Measurements from ENCODE around the gene PALLD.

PALLD gene

GRCh38 chr4:168634276-168634802, 137.5 kb downstream of the PALLD start (continued):
- peak; percentile 78 for TF ChIP-seq ZNF366 (tag by site-specific recombination; conservative IDR thresholded peaks at IDR 0.05)
- peak; percentile 59; the same call in 1 of the 2 replicates for TF ChIP-seq ZNF10 (tag by site-specific recombination; IDR thresholded peaks at IDR 0.05)
- peak; percentile 14; the same call in 1 of the 2 replicates for TF ChIP-seq GLI2 (tag by site-specific recombination; IDR thresholded peaks at IDR 0.05; ENCODE audit: borderline replicate concordance, low read depth)
- no peak for TF ChIP-seq ZNF280C (tag by site-specific recombination; IDR thresholded peaks at IDR 0.05)
- no peak for TF ChIP-seq ZNF658 (tag by site-specific recombination; IDR thresholded peaks at IDR 0.05)
- TF ChIP-seq ZNF544 (tag by site-specific recombination; IDR thresholded peaks at IDR 0.05) = no peak
- TF ChIP-seq ZNF311 (tag by site-specific recombination; IDR thresholded peaks at IDR 0.05; ENCODE audit: borderline replicate concordance) = no peak
- TF ChIP-seq SETDB1 (IDR thresholded peaks at IDR 0.05; ENCODE audit: insufficient read length, low read length) = no peak
- 0 out of 2 replicates have a peak, but pooled peaks have one; percentile 27 for TF ChIP-seq ZFP69B (tag by site-specific recombination; IDR thresholded peaks at IDR 0.05)
- peak; percentile 34; the same call in 1 of the 2 replicates for TF ChIP-seq BCL11A (tag by site-specific recombination; IDR thresholded peaks at IDR 0.05; ENCODE audit: low read depth)
- no peak for TF ChIP-seq KLF16 (tag by site-specific recombination; IDR thresholded peaks at IDR 0.05)
- TF ChIP-seq SP3 (tag by site-specific recombination; IDR thresholded peaks at IDR 0.05) = peak; percentile 11; the same call in 1 of the 2 replicates
- no peak for TF ChIP-seq ZNF174 (tag by site-specific recombination; IDR thresholded peaks at IDR 0.05)
- no peak for TF ChIP-seq ZNF571 (tag by site-specific recombination; IDR thresholded peaks at IDR 0.05)
- no peak for TF ChIP-seq KLF1 (tag by site-specific recombination; IDR thresholded peaks at IDR 0.05)
- TF ChIP-seq ZNF488 (tag by site-specific recombination; IDR thresholded peaks at IDR 0.05) = peak; percentile 85; the same call in 1 of the 2 replicates
- TF ChIP-seq WT1 (tag by site-specific recombination; IDR thresholded peaks at IDR 0.05) = peak; percentile 92
- TF ChIP-seq ZNF248 (tag by site-specific recombination; IDR thresholded peaks at IDR 0.05) = no peak
- TF ChIP-seq GFI1B (tag by site-specific recombination; IDR thresholded peaks at IDR 0.05) = peak; percentile 50; the same call in 1 of the 2 replicates
- no peak for TF ChIP-seq ZSCAN18 (tag by site-specific recombination; IDR thresholded peaks at IDR 0.05)
- TF ChIP-seq IKZF3 (tag by site-specific recombination; IDR thresholded peaks at IDR 0.05) = peak; percentile 79
- TF ChIP-seq ZNF518A (tag by site-specific recombination; conservative IDR thresholded peaks at IDR 0.05; ENCODE audit: low read depth) = no peak

All from HEK293 (cell line).